ENCODE results near the gene CHCHD3. TPM values are rescaled to one million over a fixed set of nuclear protein-coding genes. Genes with fewer than 3 reads are reported as not detected.
A peak's percentile ranks its signal among the peaks of the same experiment; 100 is the strongest.

The CHCHD3 gene
- total RNA-seq, 3 donors from 2014 or later = 71.9 to 76.4 (median 72.9) TPM

DNA sequence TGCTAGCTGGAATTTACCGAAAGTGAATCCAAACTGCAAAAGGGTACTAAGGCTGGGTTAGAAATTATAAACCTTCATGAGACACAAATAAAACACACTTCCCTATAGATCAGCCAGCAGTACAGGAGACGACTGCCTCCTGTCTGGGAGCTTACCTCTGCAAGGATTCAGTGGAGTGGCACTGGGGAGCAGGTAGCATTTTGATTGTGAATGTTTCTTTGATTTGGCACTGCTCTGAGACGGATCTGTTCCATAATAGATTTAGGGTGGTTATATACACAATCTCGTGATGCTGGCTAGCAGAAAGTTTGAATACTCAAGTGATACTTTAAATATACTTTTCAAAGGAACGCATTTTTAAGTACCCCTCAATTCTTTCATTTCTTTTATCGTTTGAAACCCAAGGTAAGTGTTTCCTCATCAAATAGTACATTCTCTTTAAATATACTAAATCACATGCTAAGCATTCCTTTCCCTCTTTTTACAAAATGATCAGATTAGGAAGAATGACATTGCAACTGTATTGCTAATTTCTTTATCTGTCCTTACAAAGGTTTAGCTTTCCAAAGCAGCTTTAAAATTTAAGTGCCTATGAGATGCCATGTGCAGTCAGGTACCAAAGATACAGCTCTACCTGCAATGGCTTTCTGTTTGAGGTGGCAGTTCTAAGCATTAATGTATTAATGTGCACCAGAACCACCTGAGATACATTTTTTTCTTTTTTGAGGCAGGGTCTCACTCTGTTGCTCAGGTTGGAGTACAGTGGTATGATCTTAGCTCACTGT lies 20.6 kb upstream of the CHCHD3 start:
- DNase-seq = no peak
- H3K4me1 ChIP-seq (ENCODE audit: low read depth) = no peaks in the 10 kb centered on the region
- no peak for ATAC-seq
- intact Hi-C loops (cut with DNase I, micrococcal nuclease) = no loop called here
- no peak overlapping the region for H3K4me3 ChIP-seq
- TF ChIP-seq, protein P1, sequence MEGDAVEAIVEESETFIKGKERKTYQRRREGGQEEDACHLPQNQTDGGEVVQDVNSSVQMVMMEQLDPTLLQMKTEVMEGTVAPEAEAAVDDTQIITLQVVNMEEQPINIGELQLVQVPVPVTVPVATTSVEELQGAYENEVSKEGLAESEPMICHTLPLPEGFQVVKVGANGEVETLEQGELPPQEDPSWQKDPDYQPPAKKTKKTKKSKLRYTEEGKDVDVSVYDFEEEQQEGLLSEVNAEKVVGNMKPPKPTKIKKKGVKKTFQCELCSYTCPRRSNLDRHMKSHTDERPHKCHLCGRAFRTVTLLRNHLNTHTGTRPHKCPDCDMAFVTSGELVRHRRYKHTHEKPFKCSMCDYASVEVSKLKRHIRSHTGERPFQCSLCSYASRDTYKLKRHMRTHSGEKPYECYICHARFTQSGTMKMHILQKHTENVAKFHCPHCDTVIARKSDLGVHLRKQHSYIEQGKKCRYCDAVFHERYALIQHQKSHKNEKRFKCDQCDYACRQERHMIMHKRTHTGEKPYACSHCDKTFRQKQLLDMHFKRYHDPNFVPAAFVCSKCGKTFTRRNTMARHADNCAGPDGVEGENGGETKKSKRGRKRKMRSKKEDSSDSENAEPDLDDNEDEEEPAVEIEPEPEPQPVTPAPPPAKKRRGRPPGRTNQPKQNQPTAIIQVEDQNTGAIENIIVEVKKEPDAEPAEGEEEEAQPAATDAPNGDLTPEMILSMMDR (IDR thresholded peaks at IDR 0.05) = no peak
- H3K9me3 ChIP-seq = no peaks in the 10 kb centered on the region
- no peaks in the 10 kb centered on the region for H3K36me3 ChIP-seq (ENCODE audit: low read depth)

GRCh38 chr7:133099633-133100286 lies 17.9 kb upstream of the CHCHD3 start:
- no peaks in the 10 kb centered on the region for H3K9me3 ChIP-seq
- TF ChIP-seq, protein P1 (IDR thresholded peaks at IDR 0.05) = no peak
- H3K4me1 ChIP-seq (ENCODE audit: low read depth) = no peaks in the 10 kb centered on the region
- ATAC-seq (no peak), DNase-seq (no peak)
- no peak overlapping the region for H3K4me3 ChIP-seq
- no peaks in the 10 kb centered on the region for H3K36me3 ChIP-seq (ENCODE audit: low read depth)
- intact Hi-C loops (cut with DNase I, micrococcal nuclease) = no loop called here

- H3K4me3 ChIP-seq = no peak overlapping the region
- intact Hi-C loops (cut with DNase I, micrococcal nuclease) = no loop called here
- no peaks in the 10 kb centered on the region for H3K36me3 ChIP-seq (ENCODE audit: low read depth)
- H3K4me1 ChIP-seq (ENCODE audit: low read depth) = no peaks in the 10 kb centered on the region
- no peak for DNase-seq
- TF ChIP-seq, protein P1 (IDR thresholded peaks at IDR 0.05) = no peak
- H3K9me3 ChIP-seq = no peaks in the 10 kb centered on the region
- no peak for ATAC-seq
Observed at GRCh38 chr7:133095119-133095671, 13.3 kb upstream of the CHCHD3 start.

DNA sequence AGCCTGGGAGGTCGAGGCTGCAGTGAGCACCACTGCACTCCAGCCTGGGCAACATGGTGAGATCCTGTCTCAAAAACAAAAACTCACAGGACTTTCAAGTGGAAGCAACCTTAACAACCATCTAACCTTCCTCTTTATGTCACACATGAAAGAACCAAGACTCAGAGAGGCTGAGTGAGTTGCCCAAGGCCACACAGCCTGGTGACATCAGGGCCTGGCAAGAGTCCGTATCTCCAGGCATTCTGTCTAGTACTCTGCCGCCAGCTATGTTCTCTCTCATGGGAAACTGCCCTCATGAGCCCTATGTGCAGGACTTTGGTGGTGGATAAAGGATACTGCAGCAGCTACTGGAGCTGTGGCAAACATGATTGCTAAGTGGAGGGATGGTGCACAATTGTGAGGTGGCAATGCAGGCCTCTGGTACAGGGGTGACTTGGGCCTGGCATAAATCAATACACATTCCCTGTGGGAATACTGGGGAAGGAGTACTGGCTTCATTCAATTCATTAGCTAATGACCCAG lies 10.1 kb upstream of the CHCHD3 start:
- ATAC-seq (no peak), DNase-seq (no peak)
- TF ChIP-seq, protein P1 (IDR thresholded peaks at IDR 0.05) = no peak
- intact Hi-C loops (cut with DNase I, micrococcal nuclease) = no loop called here
- H3K36me3 ChIP-seq (ENCODE audit: low read depth) = no peaks in the 10 kb centered on the region
- H3K4me1 ChIP-seq (ENCODE audit: low read depth) = no peaks in the 10 kb centered on the region
- no peak overlapping the region for H3K4me3 ChIP-seq
- no peaks in the 10 kb centered on the region for H3K9me3 ChIP-seq

- no peaks in the 10 kb centered on the region for H3K9me3 ChIP-seq
- no peak for ATAC-seq
- intact Hi-C loops (cut with DNase I, micrococcal nuclease) = no loop called here
- TF ChIP-seq, protein P1 (IDR thresholded peaks at IDR 0.05) = no peak
- no peak overlapping the region for H3K4me3 ChIP-seq
- no peaks in the 10 kb centered on the region for H3K36me3 ChIP-seq (ENCODE audit: low read depth)
- H3K4me1 ChIP-seq (ENCODE audit: low read depth) = peaks cover 16% of the 10 kb centered on the region
- peak in 1 of 3 donors; percentile 9 for DNase-seq
Observed at GRCh38 chr7:133082390-133082766, 488 bp upstream of the CHCHD3 start.

Data from mucosa of descending colon (tissue), 3 donors.